ENCODE results near the gene RPS16. TPM values are rescaled to one million over a fixed set of nuclear protein-coding genes. Genes with fewer than 3 reads are reported as not detected.

The RPS16 gene
- total and polyA plus RNA-seq, 2 of the 13 experiments (the other 11 are each of a cell fraction or from before 2014, with no cell fraction given): 488 to 2,583 TPM

- TF ChIP-seq MLXIP (CRISPR knock-in tag; IDR thresholded peaks at IDR 0.05; ENCODE audit: borderline replicate concordance) (no peak), HNRNPL (IDR thresholded peaks at IDR 0.05; ENCODE audit: low read depth, low read length) (no peak), ZNF543 (CRISPR knock-in tag; IDR thresholded peaks at IDR 0.05) (0 out of 2 replicates have a peak, but pooled peaks have one; percentile 32), MAFF (IDR thresholded peaks at IDR 0.05; ENCODE audit: low read depth, low read length) (no peak), SYNCRIP (IDR thresholded peaks at IDR 0.05; ENCODE audit: insufficient read depth, low read depth, low read length) (no peak), POLR2G (IDR thresholded peaks at IDR 0.05; ENCODE audit: low read depth, low read length) (no peak), GLI4 (CRISPR knock-in tag; IDR thresholded peaks at IDR 0.05; ENCODE audit: borderline replicate concordance) (no peak), SIX1 (CRISPR knock-in tag; IDR thresholded peaks at IDR 0.05; ENCODE audit: borderline replicate concordance) (no peak), ZNF512B (CRISPR knock-in tag; IDR thresholded peaks at IDR 0.05; ENCODE audit: borderline replicate concordance) (no peak), RNF2 (conservative IDR thresholded peaks at IDR 0.05; ENCODE audit: low read depth) (no peak), SMYD3 (CRISPR knock-in tag; IDR thresholded peaks at IDR 0.05) (no peak), MATR3 (CRISPR knock-in tag; IDR thresholded peaks at IDR 0.05) (no peak), UBTF (CRISPR knock-in tag; IDR thresholded peaks at IDR 0.05) (no peak), ATF3 (CRISPR knock-in tag; IDR thresholded peaks at IDR 0.05) (no peak), ZNF724P (CRISPR knock-in tag; IDR thresholded peaks at IDR 0.05; ENCODE audit: borderline replicate concordance) (no peak), ZMYM4 (CRISPR knock-in tag; IDR thresholded peaks at IDR 0.05) (no peak), CC2D1A (CRISPR knock-in tag; IDR thresholded peaks at IDR 0.05) (0 out of 2 replicates have a peak, but pooled peaks have one; percentile 57), ATF5 (CRISPR knock-in tag; IDR thresholded peaks at IDR 0.05; ENCODE audit: low read depth) (no peak), SRSF4 (IDR thresholded peaks at IDR 0.05; ENCODE audit: low read depth, low read length, poor library complexity, severe bottlenecking) (no peak), FOXP1 (IDR thresholded peaks at IDR 0.05) (no peak), FOXP1 (CRISPR knock-in tag; IDR thresholded peaks at IDR 0.05) (no peak)
These were observed 24.0 kb downstream of the RPS16 start (continued) for GRCh38 chr19:39411832-39412099.

Measured in HepG2 (cell line).